NCI-H748 (cell line): ENCODE measurements around the gene OTOGL.

ENCODE experiments used
- DNase-seq: peaks from one replicate; lab custom pipeline; 2025; ENCODE audit not compliant: unreplicated experiment; lab: John Stamatoyannopoulos, UW

The OTOGL gene

GRCh38 chr12:80099259-80099658, at the start of gene OTOGL:
TSS of gene OTOGL (plus strand) at chr12:80099537. CDS start at chr12:80209432, 109,895 bp downstream.
- no peak for DNase-seq

- DNase-seq = no peak
Observed at GRCh38 chr12:80050236-80050635, 49.1 kb upstream of the OTOGL start.

GRCh38 chr12:80053051-80053790, 46.1 kb upstream of the OTOGL start:
- DNase-seq = no peak

- no peak for DNase-seq
Observed at GRCh38 chr12:80056232-80056631, 43.1 kb upstream of the OTOGL start.

GRCh38 chr12:80056845-80057244, 42.5 kb upstream of the OTOGL start:
- DNase-seq = no peak

- DNase-seq = no peak
Observed at GRCh38 chr12:80058586-80058985, 40.8 kb upstream of the OTOGL start.

GRCh38 chr12:80059102-80059501, 40.2 kb upstream of the OTOGL start:
- no peak for DNase-seq

GRCh38 chr12:80059875-80060274, 39.5 kb upstream of the OTOGL start:
- DNase-seq = no peak

- DNase-seq = no peak
Observed at GRCh38 chr12:80064269-80064668, 35.1 kb upstream of the OTOGL start.

- DNase-seq = no peak
Observed at GRCh38 chr12:80064951-80065350, 34.4 kb upstream of the OTOGL start.

- DNase-seq = peak; percentile 32
Observed at GRCh38 chr12:80068173-80068572, 31.2 kb upstream of the OTOGL start.

GRCh38 chr12:80083892-80084614, 15.3 kb upstream of the OTOGL start:
- DNase-seq = peak; percentile 43

- DNase-seq = no peak
Observed at GRCh38 chr12:80086025-80086424, 13.3 kb upstream of the OTOGL start.

- no peak for DNase-seq
Observed at GRCh38 chr12:80087486-80088213, 11.7 kb upstream of the OTOGL start.

GRCh38 chr12:80100591-80100990, 1.3 kb downstream of the OTOGL start:
- DNase-seq = no peak

GRCh38 chr12:80101126-80101525, 1.8 kb downstream of the OTOGL start:
- peak; percentile 63 for DNase-seq

- DNase-seq = no peak
Observed at GRCh38 chr12:80107221-80107620, 7.9 kb downstream of the OTOGL start.

- DNase-seq = no peak
Observed at GRCh38 chr12:80116735-80117134, 17.4 kb downstream of the OTOGL start.

GRCh38 chr12:80118565-80119324, 19.4 kb downstream of the OTOGL start:
- DNase-seq = no peak

- no peak for DNase-seq
Observed at GRCh38 chr12:80120994-80121393, 21.7 kb downstream of the OTOGL start.

GRCh38 chr12:80121661-80122060, 22.3 kb downstream of the OTOGL start:
- DNase-seq = no peak
